Activated CD8-positive, alpha-beta memory T cell treated with anti-CD3 and anti-CD28 coated beads, Interleukin-2, amount 50 U/mL, for 1 hour (primary cell): ENCODE data around the gene ERI3.

Source experiments
- DNase-seq: peaks from one replicate; pipeline ENCODE4 v3.0.0-alpha.2; 2020; ENCODE audit errors: extremely low read depth

ERI3 gene

DNA sequence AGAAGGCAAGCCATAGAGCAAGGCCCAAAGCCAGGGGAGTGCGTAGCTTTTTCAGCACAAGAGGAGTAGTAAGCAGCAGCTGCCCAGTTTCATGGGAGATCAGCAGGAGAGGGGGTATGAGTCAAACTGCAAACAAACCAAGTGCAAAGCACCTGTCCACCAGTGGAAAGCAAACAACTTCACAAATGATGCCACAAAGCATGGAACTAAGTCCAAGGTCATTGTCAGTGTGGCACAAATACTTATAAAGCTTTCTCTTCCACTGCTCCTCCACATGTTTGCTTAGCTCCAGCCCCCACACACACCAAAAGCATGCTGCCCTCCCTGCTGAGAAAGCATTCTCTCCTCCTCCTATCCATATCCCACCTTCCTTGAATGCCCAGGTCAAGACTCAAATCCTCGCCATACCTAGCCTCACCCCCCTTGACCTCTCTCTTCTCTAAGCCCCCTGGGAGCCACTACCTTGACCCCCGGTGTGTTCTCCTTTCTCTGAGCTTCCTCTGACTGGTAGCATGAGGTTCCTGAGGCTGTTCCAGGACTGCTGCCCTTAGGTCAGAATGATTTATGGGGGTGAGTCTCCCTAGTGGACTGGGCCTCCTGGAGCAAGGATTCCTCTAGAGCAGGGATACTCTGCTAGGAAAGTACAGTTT lies 71.4 kb downstream of the ERI3 start:
- DNase-seq, result no peak

DNA sequence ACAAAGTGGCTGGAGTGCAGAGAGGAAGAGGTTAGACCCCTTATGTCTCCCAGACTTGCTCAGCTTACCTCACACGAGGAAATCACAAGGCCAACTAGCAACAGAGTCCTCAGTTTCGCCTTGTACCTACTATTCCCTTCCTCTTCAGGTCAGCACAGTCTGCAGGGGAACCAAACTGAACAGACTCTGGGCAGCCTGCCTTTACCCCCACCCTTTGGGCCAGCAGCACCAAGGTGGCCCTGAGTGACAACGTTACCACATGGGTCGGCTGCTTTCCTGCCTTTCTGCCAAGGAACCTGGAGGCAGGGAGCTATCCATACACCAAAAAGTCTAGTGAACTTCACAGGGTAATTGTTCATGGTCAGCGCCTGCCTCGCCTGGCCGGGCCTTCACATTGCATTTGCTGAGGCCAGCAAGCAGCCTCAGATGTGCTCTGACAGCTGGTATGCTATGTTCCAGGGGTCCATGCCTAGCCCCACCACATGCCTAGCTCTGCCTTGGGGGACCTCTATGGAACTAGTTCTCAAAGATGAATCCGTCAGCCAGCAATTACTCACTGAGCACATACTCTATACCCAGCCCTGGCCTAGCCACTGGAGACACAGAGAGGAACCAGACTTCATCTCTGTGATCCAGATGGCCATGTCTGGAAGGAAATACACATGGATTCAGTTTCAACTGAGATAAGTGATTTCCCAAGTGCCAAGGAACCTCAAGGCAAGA lies 72.2 kb downstream of the ERI3 start:
- DNase-seq, result no peak

DNA sequence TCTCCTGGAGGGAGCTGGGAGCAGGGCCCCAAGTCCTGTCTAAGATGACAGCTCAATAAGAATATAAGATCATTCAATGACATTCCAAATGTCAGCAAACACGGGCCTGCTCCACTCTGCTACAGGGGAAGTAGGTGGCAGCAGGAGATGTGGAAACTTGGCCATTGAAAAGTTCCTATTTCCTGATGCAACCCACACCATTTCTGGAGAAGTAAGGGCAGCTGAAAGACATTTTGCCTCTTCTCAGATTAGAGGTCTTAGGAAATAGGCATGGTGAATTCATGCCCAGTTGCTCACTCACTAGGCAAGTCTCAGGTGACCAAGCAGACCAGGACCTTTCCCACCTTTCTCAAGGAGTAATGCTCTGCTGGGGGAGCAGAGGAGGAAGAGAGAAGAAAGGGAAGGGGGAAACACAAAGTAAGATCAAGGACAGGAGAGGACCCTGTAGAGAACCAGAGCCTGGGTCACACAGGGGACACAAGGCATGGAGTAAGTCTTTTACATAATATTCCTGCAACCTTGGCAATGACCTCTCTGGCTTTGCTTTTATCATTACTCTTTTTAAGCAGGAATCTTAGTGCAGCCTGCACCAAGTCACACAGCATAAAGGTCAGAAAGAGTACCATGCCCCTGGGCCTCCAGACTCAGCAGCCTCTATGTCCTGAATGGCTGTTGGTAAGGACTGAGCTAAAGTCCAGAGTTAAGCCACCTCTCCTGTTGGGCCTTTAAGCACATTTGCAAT lies 72.9 kb downstream of the ERI3 start:
- no peak for DNase-seq

DNA sequence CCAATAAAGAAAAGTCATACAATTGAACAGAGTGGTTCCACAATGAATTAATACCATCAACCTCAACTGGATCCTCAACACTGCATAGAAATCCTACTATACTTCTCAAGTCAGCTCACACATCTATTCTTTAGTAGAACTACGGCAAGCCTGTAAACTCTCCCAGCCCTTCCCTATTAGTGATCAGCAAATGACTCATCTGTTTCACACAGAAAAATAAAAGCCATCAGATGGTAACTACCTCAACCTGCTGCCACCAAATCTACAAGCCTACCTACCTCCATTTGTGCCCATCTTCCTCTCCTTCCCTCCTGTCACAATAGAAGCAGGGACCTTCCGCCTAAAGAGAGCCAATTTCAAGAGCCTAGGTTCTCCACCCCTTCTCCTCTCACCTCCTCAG lies 78.2 kb downstream of the ERI3 start:
- no peak for DNase-seq

DNA sequence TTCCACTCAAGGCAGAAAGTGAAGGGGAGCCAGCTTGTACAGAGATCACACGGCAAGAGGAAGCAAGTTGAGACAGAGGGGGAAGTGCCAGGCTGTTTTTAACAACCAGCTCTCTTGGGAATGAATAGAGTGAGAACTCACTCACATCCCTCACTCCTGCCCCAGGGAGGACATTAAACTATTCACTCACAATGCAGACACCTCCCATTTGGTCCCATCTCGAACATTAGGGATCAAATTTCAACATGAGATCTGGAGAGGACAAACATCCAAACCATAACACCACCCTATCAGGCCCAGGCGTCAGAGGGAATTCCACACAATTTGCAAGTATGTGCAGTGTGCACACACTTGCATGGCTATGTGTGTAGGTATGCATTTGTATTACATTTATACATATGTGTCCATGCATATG lies 79.1 kb downstream of the ERI3 start:
- DNase-seq, result no peak

DNA sequence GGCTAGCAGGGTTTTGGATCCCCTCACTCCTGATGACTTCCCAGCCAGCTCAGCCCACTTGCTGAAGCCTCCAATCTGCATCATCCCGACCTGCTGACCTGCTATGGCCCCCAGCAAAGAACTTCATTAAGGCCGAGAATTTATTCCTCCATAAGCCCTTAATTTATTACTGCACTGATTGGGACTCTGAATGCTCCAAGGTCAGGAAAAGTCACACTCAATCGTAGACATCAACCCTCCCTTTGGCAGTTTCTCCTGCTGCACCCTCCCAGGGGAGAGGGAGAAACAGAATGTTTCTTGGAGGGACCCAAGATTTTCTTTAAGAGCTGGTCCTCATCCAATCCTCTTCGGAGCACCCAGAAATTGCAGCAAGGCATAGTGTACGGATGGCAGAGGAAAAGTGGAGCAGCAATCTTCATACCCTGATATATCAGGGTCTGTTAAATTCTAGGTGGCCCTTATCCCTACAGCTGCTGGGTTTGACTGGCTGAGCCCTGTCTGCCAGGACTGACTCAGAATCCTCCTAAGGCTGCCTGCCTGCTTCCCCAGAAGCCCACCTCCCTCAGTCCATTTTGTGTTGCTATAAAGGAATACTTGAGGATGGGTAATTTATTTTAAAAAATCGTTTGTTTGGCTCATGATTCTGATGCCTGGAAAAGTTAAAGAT lies 79.6 kb downstream of the ERI3 start:
- no peak for DNase-seq

DNA sequence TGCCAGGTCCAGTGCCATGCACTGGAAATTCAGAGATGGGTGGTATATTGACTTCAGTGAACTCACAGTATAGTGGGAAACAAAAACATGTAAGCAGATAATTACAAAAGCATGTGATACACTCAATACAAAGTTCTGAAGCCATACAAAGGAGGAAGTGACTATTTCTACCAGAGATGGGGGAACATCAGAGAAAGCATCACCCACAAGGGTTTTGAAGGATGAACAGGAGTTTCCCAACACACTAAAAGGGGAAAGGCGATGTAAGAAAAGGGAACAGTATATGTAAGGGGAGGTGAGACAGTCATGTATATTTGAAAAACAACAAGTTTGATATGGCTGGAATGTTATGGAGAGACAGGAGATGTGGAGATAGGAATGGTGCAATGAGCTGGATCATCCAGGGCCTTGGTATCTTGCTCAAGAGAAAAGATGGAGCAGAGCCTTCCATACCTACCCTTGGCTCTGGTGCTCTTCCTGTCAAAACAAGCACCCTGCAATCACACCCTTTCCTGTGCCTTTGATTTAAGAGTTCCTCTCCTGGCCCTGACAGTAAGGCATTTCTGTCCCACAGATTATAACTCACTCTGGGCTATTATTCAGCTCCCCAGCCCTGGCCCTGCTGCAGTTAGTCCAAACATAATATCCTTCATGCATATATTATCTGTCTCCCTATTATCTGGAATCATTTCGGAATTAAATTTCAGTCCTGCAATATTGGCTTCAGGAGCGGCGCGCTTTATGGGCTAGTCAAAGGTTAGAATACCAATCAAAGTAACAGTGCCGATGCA lies 81.3 kb downstream of the ERI3 start:
- DNase-seq, result no peak

DNA sequence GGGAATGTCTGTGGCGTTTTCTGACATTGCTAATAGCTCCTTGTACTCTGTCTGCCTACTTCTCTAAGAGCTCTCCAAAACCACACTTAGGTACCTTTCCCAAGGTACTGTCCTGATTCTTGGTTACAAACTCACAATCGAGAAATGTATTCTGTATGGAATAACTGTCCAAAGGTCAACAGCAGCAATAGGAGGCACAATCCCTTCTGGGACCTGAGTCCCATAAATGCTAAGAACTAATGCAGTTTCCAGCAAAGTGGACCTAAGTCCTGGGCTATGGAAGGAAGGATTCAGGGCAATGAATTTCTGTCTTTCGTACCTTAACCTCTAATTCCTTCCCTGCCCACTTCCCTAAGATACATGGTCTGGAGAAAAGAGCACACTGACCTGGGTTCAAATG lies 82.1 kb downstream of the ERI3 start:
- no peak for DNase-seq

DNA sequence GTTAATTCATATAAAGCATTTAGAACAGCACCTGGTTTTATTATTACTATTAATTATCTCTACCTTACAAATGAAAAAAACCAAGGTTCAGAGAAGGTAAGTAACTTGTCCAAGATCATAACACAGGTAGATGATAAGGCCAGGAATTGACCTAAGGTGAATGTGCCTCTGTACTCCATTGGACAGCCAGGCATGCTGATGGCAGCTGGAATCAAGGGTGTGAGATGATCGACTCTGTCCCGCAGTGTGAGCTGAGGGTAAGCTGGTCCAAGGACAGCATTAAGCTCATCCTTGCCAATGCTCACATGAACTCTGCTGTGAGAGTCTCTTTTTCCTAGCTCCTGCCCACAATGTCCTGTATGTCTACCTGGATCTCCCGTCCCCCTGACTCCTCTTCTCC lies 83.4 kb downstream of the ERI3 start:
- no peak for DNase-seq

DNA sequence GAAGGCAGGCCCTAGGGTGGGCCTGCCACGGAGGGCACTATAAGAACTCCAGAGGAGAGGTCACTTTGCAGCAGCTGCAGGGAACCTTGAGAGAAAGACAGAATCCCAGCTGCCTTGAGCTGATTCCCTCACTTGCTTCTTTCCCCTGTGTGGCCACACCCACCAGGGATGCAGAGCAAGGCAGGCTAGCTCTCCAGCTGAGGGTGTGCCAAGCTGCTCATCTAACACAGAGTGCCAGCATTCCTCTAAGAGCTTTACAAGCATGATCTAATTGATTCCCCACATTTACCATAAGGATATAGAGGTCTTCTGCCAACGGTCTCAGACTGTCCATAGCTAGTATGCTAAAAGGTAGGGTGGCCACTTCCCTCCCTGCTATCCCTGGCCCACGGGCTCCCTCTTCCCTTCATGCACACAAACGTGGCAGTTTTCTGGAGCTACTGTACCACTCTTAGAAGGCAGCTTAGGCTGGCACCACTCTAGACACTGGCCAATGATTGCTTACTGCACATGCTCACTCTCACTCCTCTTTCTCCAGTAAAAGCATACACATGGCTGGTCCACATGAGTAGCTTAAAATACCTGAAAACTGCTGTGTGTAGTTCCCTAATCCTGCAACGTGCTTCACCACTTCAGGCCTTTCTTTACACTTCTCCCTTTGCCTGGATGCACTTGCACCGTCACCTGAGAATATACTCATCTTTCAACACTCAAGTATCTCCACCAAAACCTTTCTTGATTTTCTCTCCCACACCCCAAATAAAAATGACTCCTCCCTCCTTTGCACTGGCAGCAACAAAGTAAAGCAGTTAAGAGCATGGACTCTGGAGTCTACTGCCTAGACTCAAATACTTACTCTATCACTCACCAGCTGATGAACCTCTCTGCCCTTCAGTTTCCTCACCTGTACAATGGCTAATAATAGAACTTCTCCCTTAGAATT lies 84.1 kb downstream of the ERI3 start:
- DNase-seq, result no peak

DNA sequence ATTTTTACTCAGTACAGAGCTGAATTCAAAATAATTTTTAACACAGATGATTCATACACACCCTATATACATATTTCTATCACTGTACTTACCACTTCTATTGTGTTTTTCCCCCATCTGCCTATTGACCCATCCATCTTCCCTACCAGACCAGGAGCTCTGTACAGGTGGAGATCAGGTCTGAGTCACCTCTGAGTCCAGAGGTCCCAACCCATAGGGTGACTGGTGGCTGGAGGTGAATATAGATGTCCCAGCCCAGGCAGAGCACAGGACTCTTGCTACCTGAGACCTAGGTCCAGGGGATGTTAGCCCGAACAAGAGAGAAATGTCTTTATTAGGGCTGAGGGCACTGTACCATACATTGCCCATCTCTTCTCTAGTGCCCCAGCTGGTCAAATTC lies 87.0 kb downstream of the ERI3 start:
- no peak for DNase-seq

DNA sequence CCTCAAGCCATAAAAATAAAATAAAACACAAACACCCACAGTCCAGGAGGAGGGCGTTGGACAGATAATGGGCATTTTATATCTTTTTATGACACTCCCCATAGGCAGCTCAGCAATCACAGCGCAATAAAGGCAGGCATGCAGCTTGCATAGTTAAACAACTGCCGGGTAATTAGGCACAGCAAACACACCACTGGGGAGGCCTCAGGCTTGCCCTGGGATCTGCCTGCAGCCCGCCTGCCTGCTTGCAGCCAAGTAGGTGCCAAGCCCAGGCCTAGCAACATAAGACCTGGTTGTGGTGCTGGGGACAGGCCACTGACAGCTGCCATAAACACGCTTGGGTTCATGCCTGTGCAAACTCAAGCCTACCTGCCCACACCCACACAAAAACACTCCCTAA lies 87.6 kb downstream of the ERI3 start:
- no peak for DNase-seq

DNA sequence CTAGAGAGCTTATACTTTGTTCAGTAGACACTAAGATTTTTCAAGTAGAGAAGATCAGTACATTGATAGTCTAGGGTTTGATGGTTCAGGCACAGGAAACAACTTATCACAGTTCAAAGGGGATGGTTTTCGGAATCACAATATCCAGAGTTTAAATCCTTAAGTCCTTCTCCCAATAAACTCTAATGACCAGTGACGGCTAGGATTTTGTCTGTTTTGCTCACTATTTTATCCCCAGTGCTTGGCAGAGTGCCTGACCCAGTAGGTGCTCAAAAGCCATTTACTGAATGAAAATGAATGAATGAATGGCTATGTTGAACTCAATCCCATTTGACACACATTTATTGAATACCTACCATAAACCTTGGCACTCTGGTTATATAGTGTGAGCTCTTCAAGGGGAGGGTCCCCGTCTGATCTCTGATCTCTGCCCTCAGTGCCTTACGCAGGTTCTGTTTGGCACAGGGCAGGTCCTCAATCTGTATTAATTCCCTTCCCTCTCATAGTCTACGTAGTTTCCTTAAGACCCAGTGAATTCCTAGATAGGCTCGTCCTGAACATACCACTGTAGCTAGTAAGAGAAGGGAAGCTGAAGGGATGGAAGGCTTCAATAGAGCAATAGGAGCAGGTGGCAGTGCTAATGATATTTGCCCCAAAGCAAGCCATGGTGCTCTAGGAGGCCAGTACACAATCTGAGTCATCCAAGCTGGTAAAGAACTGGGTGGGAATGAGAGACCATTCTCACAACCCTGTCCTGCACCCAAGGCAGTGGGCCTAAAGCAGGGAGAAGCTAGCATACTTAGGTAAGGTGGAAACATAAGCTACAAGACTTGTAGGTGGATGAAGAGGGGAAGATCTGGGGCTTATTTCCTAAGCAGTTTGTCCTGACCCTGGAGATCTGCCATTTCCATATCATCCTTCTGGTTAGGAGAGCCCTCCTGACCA lies 88.4 kb downstream of the ERI3 start:
- DNase-seq, result no peak

DNA sequence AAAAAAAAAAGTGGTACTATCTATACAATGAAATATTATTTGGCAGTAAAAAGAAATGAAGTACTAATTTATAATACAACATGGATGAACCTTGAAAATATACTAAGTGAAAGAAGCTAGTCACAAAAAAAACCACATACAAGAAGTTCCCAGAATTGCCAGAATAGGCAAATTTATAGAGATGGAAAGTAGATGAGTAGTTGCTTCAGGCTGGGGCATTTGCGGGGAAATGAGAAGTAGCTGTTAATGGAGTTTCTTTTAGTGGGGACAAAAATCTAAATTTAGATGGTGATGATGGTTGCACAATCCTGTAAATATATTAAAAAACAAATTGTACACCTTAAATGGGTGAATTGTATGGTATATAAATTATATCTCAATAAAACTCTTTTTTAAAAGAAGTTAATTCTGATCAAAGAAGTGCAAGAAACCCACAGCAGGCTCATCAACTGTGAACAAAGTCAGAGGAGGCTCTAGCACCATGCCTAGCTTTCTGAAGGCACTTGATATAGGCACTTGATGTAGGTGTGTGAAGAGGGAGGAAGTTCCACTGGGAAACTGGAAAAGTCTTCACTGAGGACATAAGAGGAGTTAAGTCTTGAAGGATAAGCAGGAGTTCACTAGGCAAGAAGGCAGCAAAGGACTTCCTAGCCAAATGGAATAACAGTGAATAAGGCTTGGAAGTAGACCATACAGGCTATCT lies 89.2 kb downstream of the ERI3 start:
- no peak for DNase-seq

DNA sequence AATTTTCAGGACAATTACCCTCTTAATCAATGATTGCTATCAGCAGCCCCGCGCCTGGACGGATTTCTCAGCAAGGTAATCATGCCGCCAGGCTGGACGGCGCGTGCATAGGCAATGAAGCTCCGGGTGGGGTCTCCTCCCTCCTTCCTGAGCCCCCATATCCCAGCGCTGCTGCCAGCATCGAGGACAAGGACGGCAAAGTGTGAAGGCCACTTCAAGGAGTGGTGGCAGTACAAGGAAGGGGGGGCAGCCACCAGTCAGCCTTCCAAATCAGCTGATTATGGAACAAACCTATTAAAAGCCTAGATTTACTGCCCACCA lies 90.6 kb downstream of the ERI3 start:
- DNase-seq, result no peak

DNA sequence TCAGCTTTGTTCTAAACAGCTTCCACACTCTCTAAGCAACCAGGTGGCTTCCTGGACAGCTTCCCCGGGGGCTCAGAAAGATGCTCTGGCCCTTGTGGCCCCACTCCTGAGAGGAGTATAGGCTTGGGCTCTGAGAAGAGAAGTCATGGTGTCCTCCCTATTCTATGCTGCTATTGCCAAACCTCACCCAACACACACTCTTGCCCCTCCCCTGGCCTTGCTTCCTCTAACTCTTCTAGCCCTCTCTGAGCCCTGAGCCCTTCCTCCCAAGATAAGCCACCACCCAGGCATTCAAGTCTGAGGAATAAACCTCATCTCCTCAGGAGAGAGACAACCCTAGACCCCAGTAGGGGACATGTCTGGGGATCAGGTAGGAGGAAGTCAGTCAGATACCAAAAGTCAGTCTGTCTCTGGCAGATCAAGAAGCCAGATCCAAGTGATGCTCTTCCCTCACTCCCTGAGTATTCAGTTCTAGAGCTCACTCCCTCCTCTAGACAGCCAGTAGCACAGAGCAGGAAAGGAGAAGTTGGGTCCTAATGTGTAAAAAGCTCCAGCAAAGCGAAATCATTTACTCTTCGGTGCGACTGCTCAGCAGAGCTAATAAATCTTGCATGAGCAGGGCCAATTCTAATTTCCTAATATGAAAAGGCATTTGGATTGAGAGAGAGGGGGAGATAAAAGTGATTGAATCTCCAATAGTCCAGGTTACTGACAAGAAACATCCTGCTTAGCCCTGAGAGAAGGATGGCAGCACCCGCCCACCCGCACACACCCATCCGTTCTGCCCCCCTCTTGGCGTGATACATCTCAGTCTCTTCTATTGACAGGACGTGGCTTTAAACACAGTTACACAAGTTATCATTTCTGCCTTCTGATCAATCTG lies 91.2 kb downstream of the ERI3 start:
- DNase-seq, result no peak

DNA sequence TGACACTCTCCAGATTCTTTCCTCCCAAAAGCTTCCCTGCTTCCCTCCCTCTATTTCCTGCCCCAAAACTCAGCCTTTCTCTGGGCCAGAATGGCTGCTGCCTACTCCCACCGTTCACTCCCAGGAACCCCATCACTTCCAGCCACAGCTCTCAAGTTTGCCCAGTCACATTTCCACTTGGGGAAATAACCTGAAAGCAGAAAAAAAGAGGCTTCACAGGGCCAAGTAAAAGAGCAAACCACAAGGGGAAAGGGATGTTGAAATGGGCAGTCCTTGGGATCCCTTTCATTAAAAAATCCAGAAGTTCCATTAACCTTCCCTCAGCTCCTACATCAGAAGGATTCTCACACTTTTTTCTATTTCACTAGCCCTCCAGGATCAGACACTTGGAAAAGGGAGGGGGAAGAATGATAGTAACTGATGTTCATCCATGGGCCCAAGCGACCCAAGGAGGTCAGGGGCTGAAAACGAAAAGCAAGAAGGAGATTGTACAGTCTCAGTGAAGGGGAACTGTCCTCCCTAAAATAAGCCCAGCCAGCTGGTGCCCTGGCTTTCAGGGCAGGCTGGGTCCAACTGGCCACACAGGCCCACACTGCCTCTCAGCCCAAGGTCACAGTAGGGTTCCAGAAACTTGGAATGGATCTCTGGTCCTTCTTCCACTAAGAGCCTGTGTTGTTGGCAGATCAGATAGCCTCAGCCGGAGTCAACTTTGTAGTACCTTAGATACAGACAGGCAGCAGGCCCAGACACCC lies 92.1 kb downstream of the ERI3 start:
- DNase-seq, result no peak
